ENCODE results near the gene NAA10.
A peak's percentile ranks its signal among the peaks of the same experiment; 100 is the strongest.

GRCh38 chrX:153884590-153884989 lies 50.2 kb downstream of the NAA10 start:
- TF ChIP-seq CTCF (CRISPR knock-in tag; IDR thresholded peaks at IDR 0.05) (peak; percentile 36), MAFK (conservative IDR thresholded peaks at IDR 0.05 in 1 of 2, IDR thresholded peaks at IDR 0.05 in 1 of 2; ENCODE audit: low read length in 2 of 2) (no peak)
